RWPE2 (cell line): ENCODE data around the gene ACTL8.

Experiments
- ATAC-seq: fragments of 200-7000 bp; cut with Tn5 transposase; 3 replicates; pipeline ENCODE4 v1.9.1; 2021; ENCODE audit warnings: low read depth
- DNase-seq: peaks from one replicate; pipeline ENCODE4 v3.0.0-alpha.2; 2020; ENCODE audit warnings: low spot score
- H3K27ac ChIP-seq: fragments of 450-650 bp; 2 replicates; pipeline ENCODE4 v1.5.1; 2017; ENCODE audit warnings: mild to moderate bottlenecking; ENCODE audit not compliant: poor library complexity, severe bottlenecking
- H3K27me3 ChIP-seq: fragments of 250-450 bp; sonication (Bioruptor Pico); 2 replicates; pipeline ENCODE4 v1.5.1; 2021; ENCODE audit warnings: mild to moderate bottlenecking, moderate library complexity; ENCODE audit not compliant: insufficient read depth, poor library complexity, severe bottlenecking
- H3K36me3 ChIP-seq: fragments of 250-450 bp; sonication (Bioruptor Pico); 2 replicates; pipeline ENCODE4 v1.5.1; 2020; ENCODE audit warnings: low read depth, mild to moderate bottlenecking, moderate library complexity
- H3K4me1 ChIP-seq: fragments of 250-450 bp; sonication (Bioruptor Pico); 2 replicates; pipeline ENCODE4 v1.5.1; 2021; ENCODE audit warnings: mild to moderate bottlenecking, moderate library complexity; ENCODE audit not compliant: insufficient read depth, poor library complexity, severe bottlenecking
- H3K4me3 ChIP-seq: fragments of 250-450 bp; sonication (Bioruptor Pico); 2 replicates; pipeline ENCODE4 v1.5.1; 2021; ENCODE audit warnings: mild to moderate bottlenecking, moderate library complexity; ENCODE audit not compliant: severe bottlenecking
- H3K9me3 ChIP-seq: fragments of 250-450 bp; sonication (Bioruptor Pico); 2 replicates; pipeline ENCODE4 v1.5.1; 2021; ENCODE audit warnings: mild to moderate bottlenecking, moderate library complexity; ENCODE audit not compliant: severe bottlenecking
- CTCF ChIP-seq: fragments of 450-650 bp; IDR thresholded peaks from one replicate; pipeline ENCODE4 v1.5.1; 2017; ENCODE audit warnings: mild to moderate bottlenecking, moderate library complexity; ENCODE audit not compliant: poor library complexity, severe bottlenecking

The ACTL8 gene

GRCh38 chr1:17739050-17739449 lies 16.1 kb upstream of the ACTL8 start:
- no peaks in the 10 kb centered on the region for H3K4me1 ChIP-seq
- H3K36me3 ChIP-seq = no peaks in the 10 kb centered on the region
- DNase-seq = no peak
- H3K4me3 ChIP-seq = no peak overlapping the region
- TF ChIP-seq CTCF = no peak
- H3K27ac ChIP-seq = no peak overlapping the region
- H3K9me3 ChIP-seq = no peaks in the 10 kb centered on the region
- ATAC-seq = no peak
- peaks cover 19% of the 10 kb centered on the region for H3K27me3 ChIP-seq

GRCh38 chr1:17741052-17741451 lies 14.1 kb upstream of the ACTL8 start:
- TF ChIP-seq CTCF = no peak
- H3K9me3 ChIP-seq = no peaks in the 10 kb centered on the region
- no peak for DNase-seq
- no peak overlapping the region for H3K27ac ChIP-seq
- no peak overlapping the region for H3K4me3 ChIP-seq
- H3K4me1 ChIP-seq = no peaks in the 10 kb centered on the region
- no peak for ATAC-seq
- no peaks in the 10 kb centered on the region for H3K36me3 ChIP-seq
- H3K27me3 ChIP-seq = peaks cover 20% of the 10 kb centered on the region

GRCh38 chr1:17742583-17742982 lies 12.6 kb upstream of the ACTL8 start:
- no peak for ATAC-seq
- Histone ChIP-seq H3K27ac (no peak overlapping the region), H3K27me3 (peaks cover 20% of the 10 kb centered on the region), H3K9me3 (no peaks in the 10 kb centered on the region), H3K4me1 (no peaks in the 10 kb centered on the region), H3K4me3 (no peak overlapping the region), H3K36me3 (no peaks in the 10 kb centered on the region)
- DNase-seq = no peak
- TF ChIP-seq CTCF = no peak

- Histone ChIP-seq H3K36me3 (no peaks in the 10 kb centered on the region), H3K27me3 (peaks cover 20% of the 10 kb centered on the region), H3K27ac (no peak overlapping the region), H3K4me3 (no peak overlapping the region), H3K4me1 (no peaks in the 10 kb centered on the region), H3K9me3 (no peaks in the 10 kb centered on the region)
- ATAC-seq = no peak
- TF ChIP-seq CTCF = no peak
- DNase-seq = no peak
Measured at GRCh38 chr1:17743008-17743647, 12.0 kb upstream of the ACTL8 start.

GRCh38 chr1:17743925-17744324 lies 11.2 kb upstream of the ACTL8 start:
- Histone ChIP-seq H3K4me3 (no peak overlapping the region), H3K27ac (no peak overlapping the region), H3K9me3 (no peaks in the 10 kb centered on the region), H3K4me1 (no peaks in the 10 kb centered on the region), H3K27me3 (peaks cover 20% of the 10 kb centered on the region), H3K36me3 (no peaks in the 10 kb centered on the region)
- DNase-seq = no peak
- TF ChIP-seq CTCF = no peak
- no peak for ATAC-seq
